Retina (tissue), 1 donor: ENCODE data around the gene CFAP99.
"Not testable (repeated sequence)": the region's sequence is repeated elsewhere in the genome, so short reads cannot be mapped to it uniquely, and the experiment has no call there.

Experiments used
- DNase-seq: peaks from one replicate; pipeline ENCODE4 v3.0.0-alpha.2; 2016

CFAP99 gene

GRCh38 chr4:2449511-2450392 is 31.0 kb downstream of the CFAP99 start:
- DNase-seq = no peak

GRCh38 chr4:2450394-2451035 is 31.8 kb downstream of the CFAP99 start:
- DNase-seq = no peak

GRCh38 chr4:2451036-2451520 is 32.3 kb downstream of the CFAP99 start:
- DNase-seq = no peak

- no peak for DNase-seq
These were observed 33.3 kb downstream of the CFAP99 start for GRCh38 chr4:2451821-2452785.

GRCh38 chr4:2457481-2458295 is 38.9 kb downstream of the CFAP99 start:
- DNase-seq = no peak

- no peak for DNase-seq
These were observed 40.1 kb downstream of the CFAP99 start for GRCh38 chr4:2458546-2459491.

GRCh38 chr4:2459589-2460349 is 41.0 kb downstream of the CFAP99 start:
- DNase-seq = no peak

GRCh38 chr4:2461246-2461960 is 42.6 kb downstream of the CFAP99 start:
- peak; percentile 18 for DNase-seq

GRCh38 chr4:2462218-2462991 is 43.6 kb downstream of the CFAP99 start:
- peak; percentile 83 for DNase-seq

- DNase-seq = peak; percentile 28
These were observed 44.4 kb downstream of the CFAP99 start for GRCh38 chr4:2462992-2463762.

- DNase-seq = no peak
These were observed 46.3 kb downstream of the CFAP99 start for GRCh38 chr4:2465032-2465431.

- DNase-seq = not testable (repeated sequence)
These were observed 46.8 kb downstream of the CFAP99 start for GRCh38 chr4:2465544-2465943.

- DNase-seq = peak; percentile 98
These were observed 49.9 kb downstream of the CFAP99 start, which contains the start of gene RNF4 for GRCh38 chr4:2468456-2469191. Gene RNF4, plus strand, starts transcription at chr4:2469106. Its CDS starts 21,388 bp downstream, at chr4:2490494.

GRCh38 chr4:2469192-2469984 is 50.6 kb downstream of the CFAP99 start:
- DNase-seq = peak; percentile 64

- DNase-seq = no peak
These were observed 52.0 kb downstream of the CFAP99 start for GRCh38 chr4:2470791-2471190.

GRCh38 chr4:2472187-2472586 is 53.4 kb downstream of the CFAP99 start:
- no peak for DNase-seq
